Sigmoid colon (tissue), 7 donors: Measurements from ENCODE around the gene ERBB3. TPM values are rescaled to one million over a fixed set of nuclear protein-coding genes. Genes with fewer than 3 reads are reported as not detected.

Experiments
- polyA plus RNA-seq, 3 donors: library from polyadenylated mRNA; stranded (reverse); fragments of 200-250 nt; gene quantifications; one replicate each; pipeline ENCODE4 v1.2.3, GENCODE V29; 2013
- total RNA-seq, 4 donors: library from RNA; depleted of rRNA; stranded (reverse); fragments of >200 nt; gene quantifications; one replicate each; pipeline ENCODE4 v1.1.0, GENCODE V29; 2016
- donor health status: healthy with polysubstance abuse.
- donor health status: Bipolar disorder and iron deficiency.
- donor health status: healthy.

The ERBB3 gene
- total and polyA plus RNA-seq, 7 donors = 10.2 to 69.8 (median 21.4) TPM

Other genes starting within 250 kb of the ERBB3 start
- gene MMP19, start 237.2 kb upstream of the ERBB3 start, total RNA-seq = 10 to 100 TPM in 1 of 4 donors, 1 to 10 TPM in 3; 6.0 to 18.0 (median 7.5) TPM
- gene MMP19, start 237.2 kb upstream of the ERBB3 start, polyA plus RNA-seq = 1 to 10 TPM; 1.2 to 6.0 (median 2.1) TPM
- gene PYM1, start 152.3 kb upstream of the ERBB3 start, total RNA-seq = 10 to 100 TPM; 17.5 to 31.7 (median 27.6) TPM
- 10 to 100 TPM; 59.9 to 93.9 (median 65.5) TPM for gene PYM1, start 152.3 kb upstream of the ERBB3 start, polyA plus RNA-seq
- gene DGKA, start 149.0 kb upstream of the ERBB3 start, total RNA-seq = 10 to 100 TPM; 21.4 to 76.4 (median 49.1) TPM
- 10 to 100 TPM; 43.0 to 97.8 (median 44.4) TPM for gene DGKA, start 149.0 kb upstream of the ERBB3 start, polyA plus RNA-seq
- 1 to 10 TPM in 1 of 4 donors, under 1 TPM in 1, not detected in 2; 0.71 to 1.3 TPM for gene PMEL, start 114.1 kb upstream of the ERBB3 start, total RNA-seq
- 1 to 10 TPM; 1.2 to 1.8 (median 1.7) TPM for gene PMEL, start 114.1 kb upstream of the ERBB3 start, polyA plus RNA-seq
- 10 to 100 TPM; 11.4 to 27.7 (median 18.8) TPM for gene CDK2, start 113.3 kb upstream of the ERBB3 start, total RNA-seq
- 10 to 100 TPM in 2 of 3 donors, 1 to 10 TPM in 1; 7.2 to 23.4 (median 11.1) TPM for gene CDK2, start 113.3 kb upstream of the ERBB3 start, polyA plus RNA-seq
- 100 to 1,000 TPM in 3 of 4 donors, 10 to 100 TPM in 1; 92.8 to 102 (median 101) TPM for gene RAB5B, start 106.1 kb upstream of the ERBB3 start, total RNA-seq
- 100 to 1,000 TPM in 1 of 3 donors, 10 to 100 TPM in 2; 82.8 to 113 (median 83.5) TPM for gene RAB5B, start 106.1 kb upstream of the ERBB3 start, polyA plus RNA-seq
- 10 to 100 TPM; 20.9 to 51.0 (median 25.4) TPM for gene SUOX, start 82.9 kb upstream of the ERBB3 start, total RNA-seq
- 10 to 100 TPM in 2 of 3 donors, 1 to 10 TPM in 1; 8.4 to 16.1 (median 15.0) TPM for gene SUOX, start 82.9 kb upstream of the ERBB3 start, polyA plus RNA-seq
- 10 to 100 TPM in 1 of 4 donors, 1 to 10 TPM in 3; 2.3 to 23.8 (median 4.9) TPM for gene IKZF4, start 59.1 kb upstream of the ERBB3 start, total RNA-seq
- 1 to 10 TPM in 2 of 3 donors, under 1 TPM in 1; 0.92 to 2.4 (median 1.2) TPM for gene IKZF4, start 59.1 kb upstream of the ERBB3 start, polyA plus RNA-seq
- gene RPS26, start 38.2 kb upstream of the ERBB3 start, total RNA-seq = 1,000 to 10,000 TPM in 2 of 4 donors, 100 to 1,000 TPM in 2; 130 to 3,746 (median 1,580) TPM
- 1,000 to 10,000 TPM; 1,901 to 2,147 (median 2,067) TPM for gene RPS26, start 38.2 kb upstream of the ERBB3 start, polyA plus RNA-seq
- 100 to 1,000 TPM in 3 of 4 donors, 10 to 100 TPM in 1; 52.9 to 157 (median 110) TPM for gene PA2G4, start 24.4 kb downstream of the ERBB3 start, total RNA-seq
- gene PA2G4, start 24.4 kb downstream of the ERBB3 start, polyA plus RNA-seq = 100 to 1,000 TPM in 1 of 3 donors, 10 to 100 TPM in 2; 68.4 to 136 (median 73.9) TPM
- gene RPL41, start 36.5 kb downstream of the ERBB3 start, total RNA-seq = 1,000 to 10,000 TPM; 1,926 to 5,407 (median 3,655) TPM
- gene RPL41, start 36.5 kb downstream of the ERBB3 start, polyA plus RNA-seq = 1,000 to 10,000 TPM; 6,021 to 9,845 (median 6,338) TPM
- 1 to 10 TPM; 3.9 to 6.9 (median 4.8) TPM for gene ZC3H10, start 38.1 kb downstream of the ERBB3 start, total RNA-seq
- 1 to 10 TPM; 1.2 to 3.8 (median 1.4) TPM for gene ZC3H10, start 38.1 kb downstream of the ERBB3 start, polyA plus RNA-seq
- 100 to 1,000 TPM in 1 of 4 donors, 10 to 100 TPM in 3; 67.6 to 102 (median 88.7) TPM for gene ESYT1, start 48.1 kb downstream of the ERBB3 start, total RNA-seq
- gene ESYT1, start 48.1 kb downstream of the ERBB3 start, polyA plus RNA-seq = 10 to 100 TPM in 2 of 3 donors, 1 to 10 TPM in 1; 9.0 to 73.9 (median 13.8) TPM
- gene MYL6B, start 72.4 kb downstream of the ERBB3 start, total RNA-seq = 10 to 100 TPM; 37.7 to 90.6 (median 64.1) TPM
- gene MYL6B, start 72.4 kb downstream of the ERBB3 start, polyA plus RNA-seq = 10 to 100 TPM; 26.4 to 63.7 (median 32.3) TPM
- gene MYL6, start 78.2 kb downstream of the ERBB3 start, total RNA-seq = 1,000 to 10,000 TPM; 6,491 to 9,553 (median 8,571) TPM
- 1,000 to 10,000 TPM; 3,150 to 7,537 (median 5,524) TPM for gene MYL6, start 78.2 kb downstream of the ERBB3 start, polyA plus RNA-seq
- gene SMARCC2, start 109.3 kb downstream of the ERBB3 start, total RNA-seq = 100 to 1,000 TPM in 1 of 4 donors, 10 to 100 TPM in 3; 55.7 to 135 (median 70.7) TPM
- gene SMARCC2, start 109.3 kb downstream of the ERBB3 start, polyA plus RNA-seq = 10 to 100 TPM; 18.0 to 44.4 (median 18.3) TPM
- 100 to 1,000 TPM in 1 of 4 donors, 10 to 100 TPM in 3; 59.9 to 109 (median 78.0) TPM for gene RNF41, start 141.8 kb downstream of the ERBB3 start, total RNA-seq
- gene RNF41, start 141.8 kb downstream of the ERBB3 start, polyA plus RNA-seq = 10 to 100 TPM; 18.5 to 27.0 (median 25.2) TPM
- 10 to 100 TPM; 17.2 to 33.5 (median 31.6) TPM for gene NABP2, start 144.2 kb downstream of the ERBB3 start, total RNA-seq
- gene NABP2, start 144.2 kb downstream of the ERBB3 start, polyA plus RNA-seq = 10 to 100 TPM; 29.4 to 43.7 (median 32.6) TPM
- not detected for gene SLC39A5, start 149.9 kb downstream of the ERBB3 start, total RNA-seq
- 10 to 100 TPM; 30.0 to 74.0 (median 31.2) TPM for gene SLC39A5, start 149.9 kb downstream of the ERBB3 start, polyA plus RNA-seq
- 10 to 100 TPM in 2 of 4 donors, 1 to 10 TPM in 2; 8.4 to 19.1 (median 10.5) TPM for gene ANKRD52, start 178.2 kb downstream of the ERBB3 start, total RNA-seq
- gene ANKRD52, start 178.2 kb downstream of the ERBB3 start, polyA plus RNA-seq = 10 to 100 TPM in 1 of 3 donors, 1 to 10 TPM in 2; 4.2 to 20.1 (median 6.7) TPM
- 10 to 100 TPM; 11.8 to 25.0 (median 19.9) TPM for gene COQ10A, start 186.8 kb downstream of the ERBB3 start, total RNA-seq
- 1 to 10 TPM; 2.4 to 6.2 (median 3.0) TPM for gene COQ10A, start 186.8 kb downstream of the ERBB3 start, polyA plus RNA-seq
- 100 to 1,000 TPM in 2 of 4 donors, 10 to 100 TPM in 2; 75.9 to 130 (median 99.6) TPM for gene CS, start 220.2 kb downstream of the ERBB3 start, total RNA-seq
- 100 to 1,000 TPM; 102 to 151 (median 139) TPM for gene CS, start 220.2 kb downstream of the ERBB3 start, polyA plus RNA-seq
- gene CNPY2, start 235.8 kb downstream of the ERBB3 start, total RNA-seq = 10 to 100 TPM; 48.7 to 77.1 (median 67.9) TPM
- 100 to 1,000 TPM in 1 of 3 donors, 10 to 100 TPM in 2; 28.2 to 103 (median 39.6) TPM for gene CNPY2, start 235.8 kb downstream of the ERBB3 start, polyA plus RNA-seq